ENCODE results near the gene HNRNPA3.

Gene HNRNPA3

DNA sequence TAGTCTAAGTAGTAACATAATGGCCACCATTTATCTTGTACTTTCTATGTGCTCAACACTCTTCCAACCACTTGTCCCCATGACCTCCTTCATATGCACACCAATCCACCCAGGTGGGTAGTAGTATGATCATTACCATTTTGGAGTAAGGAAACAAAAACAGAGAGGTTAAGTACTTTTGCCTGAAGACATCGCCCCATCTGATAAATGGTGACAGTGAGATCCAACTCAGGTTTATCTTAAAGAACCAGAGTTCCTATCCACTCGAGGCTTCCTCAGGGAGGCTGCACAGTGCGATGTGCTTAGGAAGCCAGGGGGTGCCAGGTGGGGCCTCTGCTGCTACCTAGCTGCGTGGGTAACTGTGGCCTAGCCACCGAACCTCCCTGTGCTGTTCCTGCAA lies 37.9 kb downstream of the HNRNPA3 start:
- DNase-seq (ENCODE audit: low read depth) = no peak
- TF ChIP-seq, protein P1, sequence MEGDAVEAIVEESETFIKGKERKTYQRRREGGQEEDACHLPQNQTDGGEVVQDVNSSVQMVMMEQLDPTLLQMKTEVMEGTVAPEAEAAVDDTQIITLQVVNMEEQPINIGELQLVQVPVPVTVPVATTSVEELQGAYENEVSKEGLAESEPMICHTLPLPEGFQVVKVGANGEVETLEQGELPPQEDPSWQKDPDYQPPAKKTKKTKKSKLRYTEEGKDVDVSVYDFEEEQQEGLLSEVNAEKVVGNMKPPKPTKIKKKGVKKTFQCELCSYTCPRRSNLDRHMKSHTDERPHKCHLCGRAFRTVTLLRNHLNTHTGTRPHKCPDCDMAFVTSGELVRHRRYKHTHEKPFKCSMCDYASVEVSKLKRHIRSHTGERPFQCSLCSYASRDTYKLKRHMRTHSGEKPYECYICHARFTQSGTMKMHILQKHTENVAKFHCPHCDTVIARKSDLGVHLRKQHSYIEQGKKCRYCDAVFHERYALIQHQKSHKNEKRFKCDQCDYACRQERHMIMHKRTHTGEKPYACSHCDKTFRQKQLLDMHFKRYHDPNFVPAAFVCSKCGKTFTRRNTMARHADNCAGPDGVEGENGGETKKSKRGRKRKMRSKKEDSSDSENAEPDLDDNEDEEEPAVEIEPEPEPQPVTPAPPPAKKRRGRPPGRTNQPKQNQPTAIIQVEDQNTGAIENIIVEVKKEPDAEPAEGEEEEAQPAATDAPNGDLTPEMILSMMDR (IDR thresholded peaks at IDR 0.05; ENCODE audit: low read depth, low read length, missing control alignments) = no peak
- H3K4me3 ChIP-seq (ENCODE audit: low read depth, low read length) = no peak overlapping the region

DNA sequence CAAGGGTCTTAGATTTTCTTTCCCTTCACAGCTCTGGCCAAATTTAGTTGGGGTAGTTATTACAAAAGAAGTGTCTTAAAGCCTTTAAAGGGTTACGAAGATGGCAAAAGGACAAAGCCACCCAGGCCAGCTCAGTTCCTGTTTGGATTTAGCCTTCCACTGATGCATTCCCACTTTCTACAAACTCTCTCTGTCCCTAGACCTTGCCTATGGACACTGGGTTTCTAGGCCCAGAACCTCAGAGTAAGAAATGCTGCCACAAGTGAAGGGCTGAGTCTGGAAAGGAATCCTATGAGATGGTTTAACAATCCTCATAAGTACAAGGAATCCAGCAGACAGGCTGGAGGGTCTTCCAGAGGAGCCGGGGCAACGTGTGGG lies 38.6 kb downstream of the HNRNPA3 start:
- TF ChIP-seq, protein P1 (IDR thresholded peaks at IDR 0.05; ENCODE audit: low read depth, low read length, missing control alignments) = no peak

DNA sequence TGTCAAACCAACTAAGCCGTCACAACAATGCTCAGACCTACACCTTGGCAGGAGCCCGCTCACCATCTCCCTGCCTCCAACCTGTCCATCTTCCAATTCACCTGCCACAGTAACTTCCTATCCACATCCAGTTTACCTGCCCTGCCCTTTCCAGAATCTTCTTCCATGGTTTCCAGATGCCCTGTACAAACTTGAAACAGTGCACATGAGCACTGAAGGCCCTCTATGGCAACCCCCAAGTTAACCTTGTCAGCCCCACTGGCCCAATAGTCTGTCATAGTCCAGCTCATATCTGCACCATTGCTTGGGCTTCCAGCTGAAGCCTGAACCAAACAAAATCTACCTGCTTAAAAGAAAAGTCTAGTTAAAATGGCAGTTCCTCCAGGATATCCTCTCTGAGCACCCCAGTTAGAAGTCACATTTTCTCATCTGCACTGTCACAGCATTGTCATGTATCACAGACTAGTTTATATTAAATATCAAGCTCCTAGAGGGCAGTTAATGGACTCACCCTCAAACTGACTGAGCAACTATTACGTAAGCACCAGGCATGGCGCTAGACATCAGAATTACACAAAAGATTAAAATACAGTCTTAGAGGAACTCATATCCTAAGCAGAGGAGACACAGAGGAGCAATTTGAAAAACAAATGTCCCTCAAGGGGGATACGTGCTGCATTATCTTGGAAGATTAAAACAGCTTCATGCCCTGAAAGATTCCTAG lies 40.4 kb downstream of the HNRNPA3 start:
- DNase-seq (ENCODE audit: low read depth) = no peak
- TF ChIP-seq, protein P1 (IDR thresholded peaks at IDR 0.05; ENCODE audit: low read depth, low read length, missing control alignments) = no peak
- H3K4me3 ChIP-seq (ENCODE audit: low read depth, low read length) = no peak overlapping the region

More for the DNA sequence above, 38.6 kb downstream of the HNRNPA3 start:
- no peak for DNase-seq (ENCODE audit: low read depth)
- no peak overlapping the region for H3K4me3 ChIP-seq (ENCODE audit: low read depth, low read length)

DNA sequence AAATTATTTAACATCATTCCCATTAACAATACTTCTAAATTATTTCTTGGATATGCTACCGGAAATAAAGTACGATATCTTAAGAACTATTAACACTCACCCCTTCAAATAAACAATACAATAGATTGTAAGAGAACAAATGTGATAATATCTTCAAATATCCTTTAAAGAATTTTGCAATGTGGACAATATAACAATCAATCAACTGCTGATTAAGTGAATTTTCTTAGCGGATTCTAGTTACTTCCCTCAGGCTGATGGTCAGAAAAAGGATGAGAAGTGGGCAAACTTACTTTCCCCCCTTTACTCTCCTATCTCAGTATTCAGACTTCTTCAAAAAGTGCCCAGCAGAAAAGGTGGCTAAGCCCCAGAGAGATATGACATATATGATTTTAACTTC lies 41.1 kb downstream of the HNRNPA3 start:
- no peak overlapping the region for H3K4me3 ChIP-seq (ENCODE audit: low read depth, low read length)
- DNase-seq (ENCODE audit: low read depth) = no peak
- TF ChIP-seq, protein P1 (IDR thresholded peaks at IDR 0.05; ENCODE audit: low read depth, low read length, missing control alignments) = no peak

DNA sequence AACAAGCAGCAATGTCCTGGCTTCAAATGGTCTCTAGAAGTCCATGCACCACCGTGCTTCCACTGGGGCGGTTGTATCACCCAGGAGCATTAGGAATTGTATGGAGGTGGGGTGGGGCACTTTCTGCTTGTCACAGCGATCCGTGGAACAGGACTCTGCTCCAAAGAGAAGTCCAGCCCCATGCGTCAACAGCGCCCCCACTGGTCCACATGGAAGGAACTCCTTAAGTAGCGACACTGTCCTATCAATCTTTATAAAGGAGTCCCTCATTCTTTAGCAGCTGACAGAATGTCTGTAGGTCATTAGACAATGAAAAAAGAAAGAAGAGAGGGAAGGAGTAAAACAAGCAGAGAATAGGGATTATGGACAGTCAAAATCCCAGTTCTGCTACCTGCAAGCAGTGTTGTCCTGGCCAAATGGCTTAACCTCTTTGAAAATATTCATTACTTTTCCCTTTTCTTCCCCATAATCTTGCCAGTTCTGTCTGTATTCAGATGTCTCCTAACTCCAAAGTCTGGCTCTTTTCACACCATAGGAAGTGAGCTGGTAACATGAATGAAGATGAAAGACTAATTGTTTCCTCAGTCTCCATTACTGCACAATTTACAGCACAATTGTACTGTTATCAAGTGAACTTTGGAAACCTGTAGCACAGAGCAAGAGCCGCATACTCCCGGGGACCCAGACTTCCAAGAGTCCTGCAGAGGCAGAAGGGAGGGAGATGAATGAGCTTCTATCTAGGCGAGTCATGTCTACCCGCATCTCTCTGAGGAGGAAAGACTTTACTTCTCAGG lies 42.0 kb downstream of the HNRNPA3 start:
- no peak overlapping the region for H3K4me3 ChIP-seq (ENCODE audit: low read depth, low read length)
- TF ChIP-seq, protein P1 (IDR thresholded peaks at IDR 0.05; ENCODE audit: low read depth, low read length, missing control alignments) = peak; percentile 32
- no peak for DNase-seq (ENCODE audit: low read depth)

GRCh38 chr2:177255227-177255601 lies 42.6 kb downstream of the HNRNPA3 start:
- no peak for DNase-seq (ENCODE audit: low read depth)
- TF ChIP-seq, protein P1 (IDR thresholded peaks at IDR 0.05; ENCODE audit: low read depth, low read length, missing control alignments) = no peak
- H3K4me3 ChIP-seq (ENCODE audit: low read depth, low read length) = no peak overlapping the region

All from GM12864 (cell line).